CMK (cell line): ENCODE data around the gene LRRIQ1.

Source experiments
- DNase-seq: peaks from one replicate; pipeline ENCODE4 v3.0.0-alpha.2; 2010; ENCODE audit warnings: low read depth

The LRRIQ1 gene

GRCh38 chr12:85280165-85280983, 244.2 kb downstream of the LRRIQ1 start, which contains the start of gene ALX1:
TSS of gene ALX1 (plus strand) at chr12:85280220. CDS start at chr12:85280262, 42 bp downstream.
- no peak for DNase-seq

DNA sequence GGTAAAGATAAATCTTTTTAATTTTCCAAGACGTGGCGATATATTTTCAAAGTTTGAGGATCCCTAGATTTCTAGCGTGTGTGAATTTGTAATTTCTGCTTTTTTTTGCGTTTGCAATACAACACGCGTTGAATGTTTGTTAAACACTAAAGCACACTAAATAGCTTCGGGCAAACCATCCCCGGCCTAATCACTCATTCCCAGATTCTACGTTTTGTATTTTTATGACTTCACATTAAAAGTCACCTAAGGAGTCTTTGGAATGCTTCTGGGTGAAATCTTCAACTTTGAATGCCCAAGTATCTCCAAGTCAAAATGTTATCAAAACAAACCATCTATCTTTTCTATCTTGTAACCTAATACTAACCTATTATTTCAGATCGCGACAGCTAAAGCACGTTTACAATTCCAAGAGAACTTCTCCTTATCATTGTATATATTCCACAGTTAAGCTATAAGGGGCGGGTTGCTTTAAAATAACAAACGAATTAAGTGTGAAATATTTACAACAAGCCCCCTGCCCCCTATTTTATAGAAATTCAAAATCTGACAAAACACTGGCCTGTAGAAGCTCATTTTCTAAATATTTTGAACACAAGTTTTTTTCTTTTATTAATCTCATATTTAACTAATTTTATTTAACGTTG, 245.0 kb downstream of the LRRIQ1 start:
- DNase-seq = no peak

GRCh38 chr12:85281636-85282312, 245.6 kb downstream of the LRRIQ1 start:
- no peak for DNase-seq

- no peak for DNase-seq
Measured at GRCh38 chr12:85283560-85283959, 247.4 kb downstream of the LRRIQ1 start.
